AG04450 (cell line): ENCODE measurements around the gene TSC22D2. TPM values are rescaled to one million over a fixed set of nuclear protein-coding genes. Genes with fewer than 3 reads are reported as not detected.

Experiments used
- CTCF ChIA-PET: fragments of 300-600, 350-600 bp; formaldehyde crosslinking; extraction: SDS; loops from one replicate; lab custom pipeline; 2022; ENCODE audit warnings: antibody characterized with exemption, inconsistent platforms; lab: Charles Lee
- POLR2A ChIA-PET: fragments of 350-600 bp; formaldehyde crosslinking; extraction: SDS; loops from one replicate; lab custom pipeline; 2021; ENCODE audit warnings: antibody characterized with exemption, inconsistent platforms; lab: Yijun Ruan, JAX
- DNase-seq: peaks from one replicate; pipeline ENCODE4 v3.0.0-alpha.2; 2011; ENCODE audit warnings: low read depth, low spot score
- H3K27ac ChIP-seq: one replicate; pipeline ENCODE4 v1.5.1; 2012; ENCODE audit warnings: low read depth, low read length, control low read depth
- H3K27me3 ChIP-seq: one replicate; pipeline ENCODE4 v1.6.0; 2012; ENCODE audit warnings: low read length; ENCODE audit not compliant: control insufficient read depth, insufficient read depth
- H3K4me3 ChIP-seq: 2 replicates; pipeline ENCODE4 v1.5.1; 2011; ENCODE audit warnings: mild to moderate bottlenecking, low read depth, low read length, control low read depth
- H3K9me3 ChIP-seq: 2 replicates; pipeline ENCODE4 v1.5.1; 2012; ENCODE audit warnings: low read length; ENCODE audit not compliant: control insufficient read depth, insufficient read depth
- CTCF ChIP-seq: IDR thresholded peaks from 2 replicates; pipeline ENCODE4 v1.5.1; 2011; ENCODE audit warnings: low read depth, low read length, control low read depth, inconsistent platforms
- polyA plus RNA-seq: library from polyadenylated mRNA; depleted of rRNA; stranded (reverse); fragments of >200 nt; gene quantifications from 2 replicates; pipeline ENCODE4 v1.2.3, GENCODE V29; 2011

Gene TSC22D2
- polyA plus RNA-seq, 1 experiment, result 28.4 TPM

GRCh38 chr3:150421799-150422548, 13.9 kb downstream of the TSC22D2 start:
- Histone ChIP-seq H3K27ac (no peak overlapping the region), H3K27me3 (no peaks in the 10 kb centered on the region), H3K4me3 (no peak overlapping the region), H3K9me3 (no peaks in the 10 kb centered on the region)
- TF ChIP-seq CTCF, result no peak
- no peak for DNase-seq
- CTCF ChIA-PET, result interaction anchor here (0.6 to 0.9 kb wide), 2 partner anchors 73 to 206 kb away, joined by 3 to 4 read pairs; no protein-coding TSS in a partner anchor
- POLR2A ChIA-PET, result interaction anchor here (0.9 kb wide), 1 partner anchor 189 kb away, joined by 3 read pairs; no protein-coding TSS in a partner anchor

DNA sequence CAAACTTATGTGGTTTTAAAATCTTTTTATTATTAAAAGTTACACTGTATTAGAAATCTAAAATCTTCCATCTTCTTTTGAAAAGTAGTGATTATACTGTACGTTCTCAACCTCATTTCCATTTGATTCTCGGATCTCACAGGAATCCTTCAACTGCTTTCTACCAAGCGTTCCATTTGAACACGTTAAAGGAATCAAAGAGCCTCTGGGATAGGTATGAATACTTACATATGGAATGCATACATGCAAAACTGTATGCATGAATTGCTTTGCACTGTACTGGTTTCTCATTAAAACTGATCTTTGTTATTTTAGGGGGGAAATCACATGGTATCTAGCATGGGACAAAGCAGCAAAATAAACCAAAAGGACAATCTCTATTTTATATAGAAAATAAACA, 14.8 kb downstream of the TSC22D2 start:
- Histone ChIP-seq H3K27ac (no peak overlapping the region), H3K9me3 (no peaks in the 10 kb centered on the region), H3K27me3 (no peaks in the 10 kb centered on the region), H3K4me3 (no peak overlapping the region)
- DNase-seq, result no peak
- ChIA-PET POLR2A (no interaction called here), CTCF (no interaction called here)
- no peak for TF ChIP-seq CTCF

GRCh38 chr3:150423761-150424160, 15.7 kb downstream of the TSC22D2 start:
- TF ChIP-seq CTCF, result no peak
- POLR2A ChIA-PET, result interaction anchor here (1.1 kb wide), 1 partner anchor 15 kb away, joined by 3 read pairs; the partner anchor contains the start of gene TSC22D2
- CTCF ChIA-PET, result interaction anchor here (1.7 kb wide), 1 partner anchor 8 kb away, joined by 4 read pairs; no protein-coding TSS in a partner anchor

DNA sequence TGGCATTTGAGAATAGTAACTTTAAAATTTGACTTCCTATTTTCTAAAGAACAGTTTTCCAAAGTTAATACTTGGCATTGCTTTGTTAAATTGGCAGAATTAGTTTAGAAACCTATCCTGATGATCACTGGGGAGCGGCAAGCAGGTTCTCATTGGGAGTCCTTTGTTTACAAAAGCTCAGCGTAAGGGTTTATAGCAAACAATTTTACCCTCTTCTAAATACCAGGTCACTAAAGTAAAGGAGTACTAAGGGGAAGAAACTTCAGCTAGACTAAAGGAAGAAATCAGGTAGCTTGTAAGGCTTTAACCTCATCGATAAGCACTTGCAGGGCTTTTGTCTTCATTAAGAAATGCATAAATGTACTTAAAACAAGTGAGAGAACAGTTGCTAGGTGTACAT, 18.2 kb downstream of the TSC22D2 start:
- no peak for DNase-seq
- Histone ChIP-seq H3K27me3 (no peaks in the 10 kb centered on the region), H3K4me3 (no peak overlapping the region), H3K9me3 (no peaks in the 10 kb centered on the region), H3K27ac (no peak overlapping the region)
- POLR2A ChIA-PET, result interaction anchor here (1.9 kb wide), 1 partner anchor 18 kb away, joined by 7 read pairs; the partner anchor contains the start of gene TSC22D2
- TF ChIP-seq CTCF, result no peak
- CTCF ChIA-PET, result interaction anchor here (0.5 to 0.9 kb wide), 3 partner anchors 386 to 1706 kb away, joined by 3 read pairs; no protein-coding TSS in a partner anchor

More at GRCh38 chr3:150423761-150424160, 15.7 kb downstream of the TSC22D2 start:
- Histone ChIP-seq H3K27me3 (no peaks in the 10 kb centered on the region), H3K27ac (no peak overlapping the region), H3K4me3 (no peak overlapping the region), H3K9me3 (no peaks in the 10 kb centered on the region)
- DNase-seq, result no peak

GRCh38 chr3:150428562-150428961, 20.5 kb downstream of the TSC22D2 start:
- POLR2A ChIA-PET, result interaction anchor here (0.7 kb wide), 1 partner anchor 11 kb away, joined by 3 read pairs; no protein-coding TSS in a partner anchor
- Histone ChIP-seq H3K4me3 (no peak overlapping the region), H3K9me3 (no peaks in the 10 kb centered on the region), H3K27ac (no peak overlapping the region), H3K27me3 (no peaks in the 10 kb centered on the region)
- no peak for DNase-seq
- TF ChIP-seq CTCF, result no peak
- CTCF ChIA-PET, result interaction anchor here (0.7 kb wide), 1 partner anchor 76 kb away, joined by 4 read pairs; no protein-coding TSS in a partner anchor
